Muscle of arm (tissue), 12 donors: Measurements from ENCODE around the gene PLXDC1. TPM values are rescaled to one million over a fixed set of nuclear protein-coding genes. Genes with fewer than 3 reads are reported as not detected.
"Not testable (repeated sequence)": the region's sequence is repeated elsewhere in the genome, so short reads cannot be mapped to it uniquely, and the experiment has no call there.

ENCODE experiments used
- DNase-seq: peaks from one replicate; pipeline ENCODE4 v3.0.0-alpha.2; 2013
- polyA plus RNA-seq, 12 donors: library from polyadenylated mRNA; unstranded; fragments of 120-200 nt; gene quantifications; one replicate each; pipeline ENCODE4 v1.2.1, GENCODE V29; 2013; ENCODE audit not compliant: insufficient read length in 12 of 12

The PLXDC1 gene
- polyA plus RNA-seq, 12 donors: 4.3 to 20.4 (median 9.5) TPM; not detected in 1

GRCh38 chr17:39183720-39184119, 32.3 kb upstream of the PLXDC1 start:
- DNase-seq: no peak

- no peak for DNase-seq
These were observed 31.6 kb upstream of the PLXDC1 start for GRCh38 chr17:39183045-39183444.

- no peak for DNase-seq
These were observed 29.9 kb upstream of the PLXDC1 start for GRCh38 chr17:39181303-39181702.

GRCh38 chr17:39178536-39178935, 27.1 kb upstream of the PLXDC1 start:
- DNase-seq: no peak

GRCh38 chr17:39177256-39177655, 25.8 kb upstream of the PLXDC1 start:
- DNase-seq: no peak

GRCh38 chr17:39175695-39176093, 24.3 kb upstream of the PLXDC1 start:
- no peak for DNase-seq

- peak; percentile 75 for DNase-seq
These were observed 23.7 kb upstream of the PLXDC1 start for GRCh38 chr17:39174920-39175694.

GRCh38 chr17:39173526-39174274, 22.3 kb upstream of the PLXDC1 start:
- DNase-seq: no peak

GRCh38 chr17:39173080-39173479, 21.6 kb upstream of the PLXDC1 start:
- no peak for DNase-seq

GRCh38 chr17:39171933-39172332, 20.5 kb upstream of the PLXDC1 start:
- DNase-seq: no peak

GRCh38 chr17:39170558-39170957, 19.1 kb upstream of the PLXDC1 start:
- no peak for DNase-seq

GRCh38 chr17:39170109-39170508, 18.7 kb upstream of the PLXDC1 start:
- DNase-seq: no peak

GRCh38 chr17:39169518-39169917, 18.1 kb upstream of the PLXDC1 start:
- no peak for DNase-seq

- DNase-seq: no peak
These were observed 17.7 kb upstream of the PLXDC1 start for GRCh38 chr17:39169101-39169500.

GRCh38 chr17:39168503-39168902, 17.1 kb upstream of the PLXDC1 start:
- not testable (repeated sequence) for DNase-seq

- DNase-seq: peak; percentile 56
These were observed 16.0 kb upstream of the PLXDC1 start for GRCh38 chr17:39167476-39167875.

GRCh38 chr17:39166437-39167335, 15.2 kb upstream of the PLXDC1 start:
- DNase-seq: no peak

GRCh38 chr17:39165841-39166349, 14.5 kb upstream of the PLXDC1 start, which contains the start of gene ARL5C:
Gene ARL5C, minus strand, starts transcription at chr17:39166161. Its CDS starts 401 bp downstream, at chr17:39165760.
- DNase-seq: no peak

- no peak for DNase-seq
These were observed 13.9 kb upstream of the PLXDC1 start for GRCh38 chr17:39165178-39165840.

GRCh38 chr17:39164675-39165143, 13.3 kb upstream of the PLXDC1 start:
- peak; percentile 90 for DNase-seq

GRCh38 chr17:39161962-39162361, 10.5 kb upstream of the PLXDC1 start:
- no peak for DNase-seq
